GM12891 (cell line): ENCODE data around the gene GSG1L2.

Experiments used
- DNase-seq: peaks from one replicate; pipeline ENCODE4 v3.0.0; 2011; ENCODE audit warnings: low spot score; ENCODE audit not compliant: insufficient read length
- FAIRE-seq: peaks from 2 replicates; lab custom pipeline; 2011; peaks lifted over from hg19 to GRCh38; lab: Jason Lieb, UNC
- PAX5 ChIP-seq: IDR thresholded peaks from 2 replicates; pipeline ENCODE4 v1.6.1; 2011; ENCODE audit warnings: low read length, moderate library complexity, mild to moderate bottlenecking; ENCODE audit not compliant: insufficient read depth, severe bottlenecking
- POLR2A ChIP-seq: IDR thresholded peaks from 2 replicates; pipeline ENCODE4 v1.6.1; 2011; ENCODE audit warnings: low read depth, low read length, control low read depth
- POLR2AphosphoS5 ChIP-seq: IDR thresholded peaks from 2 replicates; pipeline ENCODE4 v1.6.1; 2011; ENCODE audit warnings: low read depth, low read length, control low read depth
- POU2F2 ChIP-seq: IDR thresholded peaks from 2 replicates; pipeline ENCODE4 v1.6.1; 2011; ENCODE audit warnings: low read depth, mild to moderate bottlenecking, control low read depth, low read length, moderate library complexity
- SPI1 ChIP-seq: IDR thresholded peaks from 2 replicates; pipeline ENCODE4 v1.6.1; 2011; ENCODE audit warnings: low read depth, low read length, control low read depth
- TAF1 ChIP-seq: IDR thresholded peaks from 2 replicates; pipeline ENCODE4 v1.6.1; 2011; ENCODE audit warnings: low read depth, low read length, control low read depth

GSG1L2 gene

DNA sequence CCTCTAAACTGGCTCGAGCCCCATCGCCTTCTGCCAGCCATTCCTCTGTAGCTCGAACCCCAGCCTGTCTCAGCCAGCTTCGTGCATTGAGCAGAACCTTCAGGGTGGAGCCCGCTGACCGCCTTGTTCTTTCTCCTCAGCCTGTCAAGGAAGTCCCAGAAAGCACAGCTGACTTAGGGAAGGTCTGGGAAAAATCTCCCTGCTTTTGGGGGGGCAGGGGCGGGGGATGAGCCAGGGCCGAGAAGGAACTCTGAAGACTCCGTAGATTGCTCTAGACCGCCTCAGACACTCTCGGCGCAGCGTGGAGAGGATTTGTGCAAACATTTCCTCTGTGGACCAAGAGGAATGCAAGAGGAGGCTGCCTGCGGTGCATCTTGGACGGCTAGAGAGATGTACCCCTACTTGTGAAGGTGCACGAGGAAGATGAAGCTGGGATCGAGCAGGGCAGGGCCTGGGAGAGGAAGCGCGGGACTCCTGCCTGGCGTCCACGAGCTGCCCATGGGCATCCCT lies 3.8 kb upstream of the GSG1L2 start, which contains the start of gene GLP2R:
TSS of gene GLP2R (plus strand) at position 284 of the 510 bp plus-strand sequence. CDS start at position 424, 140 bp downstream.
- DNase-seq (no peak), FAIRE-seq (no peak)
- TF ChIP-seq POLR2AphosphoS5, result no peak
- TF ChIP-seq POU2F2, result no peak
- no peak for TF ChIP-seq SPI1
- no peak for TF ChIP-seq PAX5
- no peak for TF ChIP-seq POLR2A
- no peak for TF ChIP-seq TAF1

DNA sequence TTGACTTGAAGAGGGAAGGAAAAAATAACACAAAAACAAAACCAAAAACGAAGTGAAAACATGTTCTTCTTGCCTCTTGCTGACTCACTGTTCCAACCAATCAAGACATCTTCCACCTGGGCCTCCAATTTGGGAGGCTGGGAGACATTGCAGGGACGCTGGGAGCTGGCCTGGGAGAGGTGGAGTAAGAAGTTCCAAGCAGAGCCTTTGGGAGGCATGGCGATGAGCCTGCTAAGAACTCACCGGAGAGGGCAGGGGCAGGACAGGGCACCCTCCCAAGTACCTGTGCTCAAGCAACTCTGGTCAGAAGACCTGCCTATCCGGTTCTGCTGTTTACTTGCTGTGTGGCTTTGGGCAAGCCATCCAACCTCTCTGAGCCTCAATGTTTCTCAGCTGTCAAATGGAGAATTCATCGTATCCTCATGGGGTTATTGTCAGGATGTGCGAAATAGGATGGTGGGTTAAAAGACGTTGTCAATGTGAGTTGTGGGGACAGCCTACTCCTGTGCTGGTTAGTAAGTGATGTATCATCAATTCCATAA lies 3.0 kb upstream of the GSG1L2 start:
- FAIRE-seq (no peak), DNase-seq (no peak)
- TF ChIP-seq SPI1 (no peak), TAF1 (no peak), PAX5 (no peak), POU2F2 (no peak), POLR2A (no peak), POLR2AphosphoS5 (no peak)

DNA sequence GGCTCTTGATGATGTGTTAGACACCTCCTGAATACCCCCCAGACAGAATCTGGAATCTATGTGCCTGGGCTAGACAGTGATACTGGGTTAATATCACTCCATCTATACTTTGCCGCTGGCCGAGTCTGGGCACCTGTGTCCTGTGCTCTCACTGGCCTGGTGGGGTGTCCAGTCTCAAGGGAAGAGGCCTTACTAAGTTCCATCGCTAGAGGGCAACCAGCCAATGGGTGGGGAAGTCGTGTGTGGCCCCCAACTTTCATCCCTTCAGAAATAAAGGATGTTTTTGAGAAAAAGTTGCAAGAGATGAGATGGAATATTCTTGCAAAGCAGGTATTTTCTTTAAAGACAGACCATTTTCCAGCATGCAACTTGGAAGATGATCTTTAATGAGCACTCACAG lies 2.2 kb upstream of the GSG1L2 start:
- DNase-seq (no peak), FAIRE-seq (no peak)
- TF ChIP-seq SPI1 (no peak), TAF1 (no peak), POLR2A (no peak), POLR2AphosphoS5 (no peak), PAX5 (no peak), POU2F2 (no peak)

DNA sequence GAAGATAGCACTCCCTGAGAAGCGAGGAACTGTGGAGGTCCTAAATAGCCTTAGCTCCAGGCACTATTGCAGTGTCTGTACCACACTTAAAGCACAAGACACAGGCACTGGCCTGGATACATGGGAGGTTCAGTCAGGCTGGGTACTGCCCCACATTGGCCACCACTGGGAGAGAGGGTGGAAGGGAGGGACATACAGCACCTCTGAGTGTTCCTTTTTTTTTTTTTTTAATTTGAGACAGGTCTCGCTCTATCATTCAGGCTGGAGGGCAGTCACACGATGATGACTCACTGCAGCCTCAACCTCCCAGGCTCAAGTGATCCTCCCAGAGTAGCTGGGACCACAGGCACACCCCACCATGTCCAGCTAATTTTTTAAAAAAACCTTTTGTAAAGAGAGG lies 1.4 kb downstream of the GSG1L2 start:
- TF ChIP-seq SPI1 (no peak), TAF1 (no peak), POLR2AphosphoS5 (no peak), POU2F2 (no peak), PAX5 (no peak), POLR2A (no peak)
- no peak for FAIRE-seq
- DNase-seq, result no peak

DNA sequence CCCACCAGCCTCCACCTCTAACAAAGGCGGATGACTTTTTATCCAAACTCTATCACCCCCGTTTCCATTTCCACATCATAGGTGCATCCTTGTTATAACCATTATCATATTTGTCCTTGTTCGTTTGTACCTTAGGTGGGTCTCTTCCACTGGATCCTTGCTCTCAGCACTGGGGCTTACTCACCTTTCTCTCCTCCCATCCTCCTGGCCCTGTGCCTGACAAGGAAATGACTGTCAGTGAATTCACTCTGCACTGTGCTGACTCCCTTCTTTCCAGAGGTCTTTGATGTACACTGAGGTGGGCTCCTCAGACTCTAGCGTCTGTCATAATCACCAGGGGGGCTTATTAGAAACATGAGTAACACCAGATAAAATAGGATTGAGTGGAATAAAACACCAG lies 3.1 kb downstream of the GSG1L2 start:
- TF ChIP-seq TAF1 (no peak), SPI1 (no peak), POLR2AphosphoS5 (no peak), POLR2A (no peak), POU2F2 (no peak)
- DNase-seq (no peak), FAIRE-seq (no peak)

DNA sequence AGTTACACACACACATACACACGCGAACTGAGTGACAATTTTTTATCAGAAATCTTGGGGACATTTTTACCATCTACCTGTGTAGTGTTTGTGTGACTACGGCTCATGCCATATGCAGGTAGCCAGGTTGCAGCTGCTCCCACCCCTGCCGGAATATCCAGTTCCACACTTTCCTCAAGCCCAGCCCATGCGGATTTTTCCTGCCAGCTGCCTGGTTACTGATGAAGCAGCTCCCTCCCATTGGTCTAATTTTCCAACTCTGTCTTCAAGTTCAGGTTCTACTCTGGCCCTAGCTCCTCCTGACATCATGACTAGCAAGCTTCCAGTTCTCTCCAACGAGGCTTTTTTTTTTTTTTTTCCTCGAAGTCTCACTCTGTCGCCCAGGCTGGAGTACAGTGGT lies 4.8 kb downstream of the GSG1L2 start:
- TF ChIP-seq POLR2AphosphoS5 (no peak), PAX5 (no peak), POLR2A (no peak), SPI1 (no peak), POU2F2 (no peak), TAF1 (no peak)
- DNase-seq (no peak), FAIRE-seq (no peak)

DNA sequence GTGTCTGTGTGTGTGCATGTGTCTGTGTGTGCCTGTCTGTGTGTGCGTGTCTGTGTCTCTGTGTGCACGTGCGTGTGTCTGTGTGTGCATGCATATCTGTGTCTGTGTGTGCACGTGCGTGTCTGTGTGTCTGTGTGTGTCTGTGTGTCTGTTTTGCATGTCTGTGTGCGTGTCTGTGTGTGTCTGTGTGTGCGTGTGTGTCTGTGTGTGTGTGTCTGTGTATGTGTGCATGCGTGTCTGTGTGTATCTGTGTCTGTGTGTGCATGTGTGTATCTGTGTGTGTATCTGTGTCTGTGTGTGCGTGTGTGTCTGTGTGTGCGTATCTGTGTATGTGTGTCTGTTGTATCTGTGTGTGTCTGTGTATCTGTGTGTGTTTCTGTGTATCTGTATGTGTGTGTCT lies 5.4 kb downstream of the GSG1L2 start:
- no peak for DNase-seq

DNA sequence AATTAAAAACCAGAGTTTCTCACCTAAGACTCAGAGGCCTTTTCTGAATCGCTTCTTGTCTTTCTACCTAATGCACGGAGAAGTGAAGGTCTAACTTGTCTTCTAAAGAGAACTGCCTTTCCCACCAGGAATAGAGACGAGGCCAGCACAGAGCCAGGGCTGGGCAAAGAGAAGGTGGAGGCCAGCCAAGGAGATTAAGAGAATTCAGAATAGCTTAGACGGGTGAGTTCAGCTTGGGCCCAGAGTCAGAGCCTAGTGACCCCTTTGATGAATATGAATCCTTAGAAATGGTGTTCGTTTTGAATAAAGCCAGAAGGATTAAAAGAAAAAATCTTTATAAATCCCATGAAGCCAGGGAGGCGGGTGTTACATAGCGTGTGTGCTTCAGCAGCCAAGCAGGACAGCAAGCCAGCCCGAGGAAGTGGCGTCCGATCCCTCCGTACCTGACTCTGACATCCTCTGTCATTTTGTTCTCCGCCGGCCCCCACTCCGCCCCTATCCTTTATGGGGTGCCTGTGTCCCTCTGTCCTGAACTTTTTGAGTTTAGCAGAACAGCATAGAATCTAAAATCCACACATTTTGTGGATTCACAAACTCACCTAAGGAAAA lies 7.4 kb downstream of the GSG1L2 start:
- no peak for TF ChIP-seq POU2F2
- no peak for TF ChIP-seq SPI1
- no peak for TF ChIP-seq PAX5
- TF ChIP-seq POLR2AphosphoS5, result no peak
- TF ChIP-seq TAF1, result no peak
- no peak for TF ChIP-seq POLR2A
- FAIRE-seq (no peak), DNase-seq (no peak)

More for the DNA sequence above, 5.4 kb downstream of the GSG1L2 start:
- FAIRE-seq, result no peak
- TF ChIP-seq POLR2AphosphoS5 (no peak), POLR2A (no peak)

DNA sequence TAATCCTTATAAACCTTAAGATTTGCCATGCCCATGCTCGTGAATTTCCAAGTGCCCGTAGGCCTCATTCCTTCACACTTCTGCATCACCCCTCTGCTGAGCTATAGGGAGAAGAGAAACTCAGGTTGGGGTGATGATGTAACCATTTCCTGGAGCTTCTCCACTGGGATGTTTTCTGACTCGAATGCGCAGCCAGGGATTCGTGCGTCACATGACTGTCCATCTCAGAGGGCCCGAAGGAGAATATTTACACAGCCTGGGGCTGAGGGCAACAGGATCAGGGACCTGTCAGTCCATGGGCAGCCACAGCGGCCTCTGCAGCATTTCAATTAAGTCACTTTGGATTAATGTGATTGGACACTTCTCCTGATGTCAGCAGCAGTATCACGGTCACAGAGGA lies 8.7 kb downstream of the GSG1L2 start:
- DNase-seq (no peak), FAIRE-seq (no peak)
- no peak for TF ChIP-seq POLR2AphosphoS5
- TF ChIP-seq POU2F2, result no peak
- TF ChIP-seq POLR2A, result no peak
- no peak for TF ChIP-seq PAX5
- TF ChIP-seq SPI1, result no peak
- no peak for TF ChIP-seq TAF1

DNA sequence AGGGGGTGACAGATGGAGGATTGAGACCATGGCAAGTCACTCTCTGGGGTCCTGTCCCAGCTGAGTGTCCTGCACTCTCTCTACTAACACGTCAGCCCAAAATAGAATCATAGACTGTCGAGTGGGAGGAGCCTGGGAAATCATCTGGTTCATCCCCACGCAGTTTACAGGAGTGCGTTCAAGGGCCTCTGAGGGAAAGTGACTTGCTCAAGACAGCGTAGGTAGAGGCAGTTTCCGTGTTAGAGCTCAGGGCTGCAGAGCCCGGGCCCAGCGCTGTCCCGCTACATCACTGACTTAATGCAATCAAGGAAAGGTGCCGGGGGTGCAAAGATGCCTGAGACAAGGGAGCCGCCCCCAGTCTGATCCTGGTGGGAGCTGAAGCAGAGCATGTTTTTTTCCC lies 10.3 kb downstream of the GSG1L2 start:
- TF ChIP-seq PAX5 (no peak), POLR2AphosphoS5 (no peak), TAF1 (no peak), POU2F2 (no peak), POLR2A (no peak), SPI1 (no peak)
- DNase-seq (no peak), FAIRE-seq (no peak)
